ENCODE data around the gene BMP2K.

DNA sequence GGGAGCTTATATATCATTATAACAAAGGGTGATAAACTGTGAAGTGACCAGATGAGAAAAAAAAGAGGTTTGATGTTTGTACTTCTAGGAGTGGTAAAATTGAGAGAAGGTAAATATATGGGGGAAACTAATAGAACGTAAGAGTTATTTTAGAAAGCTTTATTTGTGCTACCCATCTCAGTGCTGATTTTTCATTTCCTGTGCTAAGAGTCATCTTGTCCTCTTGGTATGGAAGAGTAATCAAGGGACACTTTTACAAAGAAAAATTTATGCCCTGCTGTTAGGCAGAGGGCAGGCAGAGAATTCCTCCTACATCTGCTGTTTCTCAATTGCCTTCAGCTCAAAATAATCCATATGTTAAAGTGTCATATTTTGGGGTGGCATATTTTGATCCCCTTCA, 49.6 kb upstream of the BMP2K start:
- no peak for TF ChIP-seq CTCF (IDR thresholded peaks at IDR 0.05)
- no peak for TF ChIP-seq POLR2A (IDR thresholded peaks at IDR 0.05)

Measured in stomach (tissue), 4 donors.